ENCODE data around the gene MINAR1. TPM values are rescaled to one million over a fixed set of nuclear protein-coding genes. Genes with fewer than 3 reads are reported as not detected.

Gene MINAR1
- polyA plus RNA-seq, 1 of the 3 experiments (the other 2 are of a cell fraction) = 0.35 TPM

- TF ChIP-seq, protein P1, sequence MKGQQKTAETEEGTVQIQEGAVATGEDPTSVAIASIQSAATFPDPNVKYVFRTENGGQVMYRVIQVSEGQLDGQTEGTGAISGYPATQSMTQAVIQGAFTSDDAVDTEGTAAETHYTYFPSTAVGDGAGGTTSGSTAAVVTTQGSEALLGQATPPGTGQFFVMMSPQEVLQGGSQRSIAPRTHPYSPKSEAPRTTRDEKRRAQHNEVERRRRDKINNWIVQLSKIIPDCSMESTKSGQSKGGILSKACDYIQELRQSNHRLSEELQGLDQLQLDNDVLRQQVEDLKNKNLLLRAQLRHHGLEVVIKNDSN (IDR thresholded peaks at IDR 0.05; ENCODE audit: borderline replicate concordance, low read depth) = no peak
- no peak for TF ChIP-seq EZH2phosphoT487 (IDR thresholded peaks at IDR 0.05; ENCODE audit: borderline replicate concordance, low read depth)
Measured at GRCh38 chr15:79432345-79433275, 474 bp downstream of the MINAR1 start (continued).

DNA sequence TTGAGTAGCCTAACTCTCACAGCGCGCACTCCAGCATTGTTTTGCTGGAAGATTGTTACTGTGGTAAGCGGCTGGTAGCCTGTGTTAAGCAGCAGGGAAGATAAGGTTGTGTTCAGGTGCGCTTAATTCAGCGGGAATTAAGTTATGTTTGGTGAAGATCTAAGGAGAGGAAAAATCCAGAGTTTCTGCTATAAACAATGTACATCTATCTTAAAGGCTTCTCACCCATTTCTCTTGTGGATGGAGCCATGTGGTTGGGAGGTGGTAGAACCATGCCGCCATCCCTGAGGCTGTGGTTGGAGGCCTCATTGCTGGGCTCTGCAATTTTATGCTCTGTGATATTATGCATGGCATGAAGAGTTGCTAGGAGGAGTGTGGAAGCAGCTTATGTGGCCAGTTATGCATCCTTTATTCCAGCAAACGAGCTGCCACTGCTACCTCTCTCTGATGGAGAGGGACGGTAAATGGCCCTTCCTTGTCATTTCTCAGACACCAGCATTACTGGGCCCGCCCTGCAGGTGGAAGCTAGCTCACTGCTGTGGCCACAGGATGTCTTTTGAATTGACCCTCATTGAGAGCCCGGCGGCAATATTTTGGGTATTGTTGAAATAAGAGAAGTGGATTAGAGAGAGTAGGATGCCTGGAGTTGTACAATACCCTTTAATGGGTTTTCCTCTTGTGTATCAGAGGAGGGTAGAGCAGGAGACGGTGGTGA, 1.3 kb downstream of the MINAR1 start:
- DNase-seq = peak; percentile 35
- Histone ChIP-seq H4K20me1 (ENCODE audit: insufficient read depth) (no peaks in the 10 kb centered on the region), H3K4me3 (ENCODE audit: low read depth in 2 of 2, low read length in 1 of 2) (no peak overlapping the region), H3K27ac (ENCODE audit: low read depth in 2 of 2, low read length in 1 of 2) (no peak overlapping the region), H3K4me1 (ENCODE audit: control insufficient read depth in 1 of 2, insufficient read depth in 2 of 2, low read depth in 1 of 2, low read length in 1 of 2) (peaks cover 0 to 7% of the 10 kb centered on the region in 2 experiments; a peak in 1 of 4 replicates), H3K9me3 (no peaks in the 10 kb centered on the region), H3K4me2 (no peak overlapping the region), H3K27me3 (ENCODE audit: insufficient read depth) (0 out of 2 replicates have a peak, but pooled peaks cover 7% of the 10 kb centered on the region), H3K9me2 (no peaks in the 10 kb centered on the region), H3F3A (replicated peaks; ENCODE audit: insufficient read depth) (no peaks in the 10 kb centered on the region), H3K36me3 (replicated peaks in 1 of 2; ENCODE audit: control insufficient read depth in 1 of 2, insufficient read depth in 2 of 2, low read length in 1 of 2) (no peaks in the 10 kb centered on the region), H3K79me2 (ENCODE audit: insufficient read depth) (no peaks in the 10 kb centered on the region), H3K9ac (no peak overlapping the region), H2AFZ (ENCODE audit: low read depth) (no peak overlapping the region)
- ChIA-PET POLR2A (no interaction called here), CTCF (interaction anchor here (1.6 to 3.8 kb wide), 2 partner anchors 51 to 163 kb away, joined by 8 to 40 read pairs; no protein-coding TSS in a partner anchor)
- TF ChIP-seq FOXM1 (IDR thresholded peaks at IDR 0.05; ENCODE audit: low read depth) (no peak), MXI1 (IDR thresholded peaks at IDR 0.05; ENCODE audit: low read depth, low read length) (no peak), MEF2A (IDR thresholded peaks at IDR 0.05; ENCODE audit: borderline replicate concordance, low read depth) (no peak), GATA2 (CRISPR knock-in tag; IDR thresholded peaks at IDR 0.05) (no peak)
- TF ChIP-seq, protein P1 (IDR thresholded peaks at IDR 0.05; ENCODE audit: borderline replicate concordance, low read depth) = no peak
- WGBS (ENCODE audit: low lambda C conversion rate) = 86% methylated on average over 12 of the region's 12 CpGs

DNA sequence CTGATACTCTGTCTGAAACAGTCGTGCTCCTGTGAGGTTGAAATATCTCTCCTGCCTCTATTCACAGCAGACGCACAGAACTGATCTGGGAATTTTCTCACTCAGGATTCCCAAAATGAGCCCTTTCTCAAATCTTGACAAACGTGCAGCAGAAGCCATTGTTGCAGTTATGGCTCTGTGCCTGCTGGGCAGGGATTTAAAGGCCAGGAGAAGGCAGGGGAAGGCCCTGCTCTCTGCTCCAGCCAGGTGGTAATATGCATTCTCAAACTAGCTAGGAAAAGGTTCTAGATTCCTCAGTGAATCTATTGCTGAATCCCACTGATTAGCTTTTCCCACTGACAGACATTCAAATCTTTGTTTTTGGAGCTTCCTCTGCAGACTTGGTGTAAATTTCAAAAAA, 2.2 kb downstream of the MINAR1 start:
- Histone ChIP-seq H3K4me2 (no peak overlapping the region), H3K36me3 (replicated peaks in 1 of 2; ENCODE audit: control insufficient read depth in 1 of 2, insufficient read depth in 2 of 2, low read length in 1 of 2) (no peaks in the 10 kb centered on the region), H3K27ac (ENCODE audit: low read depth in 2 of 2, low read length in 1 of 2) (no peak overlapping the region), H3K4me1 (ENCODE audit: control insufficient read depth in 1 of 2, insufficient read depth in 2 of 2, low read depth in 1 of 2, low read length in 1 of 2) (peaks cover 0 to 7% of the 10 kb centered on the region in 2 experiments; a peak in 1 of 4 replicates), H3K27me3 (ENCODE audit: insufficient read depth) (0 out of 2 replicates have a peak, but pooled peaks cover 7% of the 10 kb centered on the region), H3K9me3 (no peaks in the 10 kb centered on the region), H3K4me3 (ENCODE audit: low read depth in 2 of 2, low read length in 1 of 2) (no peak overlapping the region), H3K9ac (no peak overlapping the region), H4K20me1 (ENCODE audit: insufficient read depth) (no peaks in the 10 kb centered on the region), H3F3A (replicated peaks; ENCODE audit: insufficient read depth) (no peaks in the 10 kb centered on the region), H3K79me2 (ENCODE audit: insufficient read depth) (no peaks in the 10 kb centered on the region), H3K9me2 (no peaks in the 10 kb centered on the region), H2AFZ (ENCODE audit: low read depth) (no peak overlapping the region)
- CTCF ChIA-PET = interaction anchor here (3.0 kb wide), 1 partner anchor 53 kb away, joined by 13 read pairs; no protein-coding TSS in a partner anchor
- POLR2A ChIA-PET = no interaction called here
- DNase-seq = no peak
- WGBS (ENCODE audit: low lambda C conversion rate) = 61% methylated on average over 3 of the region's 3 CpGs
- TF ChIP-seq JUND (IDR thresholded peaks at IDR 0.05) (no peak), NRF1 (IDR thresholded peaks at IDR 0.05; ENCODE audit: low read depth, low read length) (no peak), RCOR1 (IDR thresholded peaks at IDR 0.05; ENCODE audit: low read length) (no peak), FOSL2 (IDR thresholded peaks at IDR 0.05; ENCODE audit: borderline replicate concordance, low read depth) (no peak), TAF1 (IDR thresholded peaks at IDR 0.05; ENCODE audit: borderline replicate concordance, low read depth, low read length) (no peak), POLR2AphosphoS5 (IDR thresholded peaks at IDR 0.05; ENCODE audit: low read depth, low read length) (no peak)
- TF ChIP-seq, protein P2, sequence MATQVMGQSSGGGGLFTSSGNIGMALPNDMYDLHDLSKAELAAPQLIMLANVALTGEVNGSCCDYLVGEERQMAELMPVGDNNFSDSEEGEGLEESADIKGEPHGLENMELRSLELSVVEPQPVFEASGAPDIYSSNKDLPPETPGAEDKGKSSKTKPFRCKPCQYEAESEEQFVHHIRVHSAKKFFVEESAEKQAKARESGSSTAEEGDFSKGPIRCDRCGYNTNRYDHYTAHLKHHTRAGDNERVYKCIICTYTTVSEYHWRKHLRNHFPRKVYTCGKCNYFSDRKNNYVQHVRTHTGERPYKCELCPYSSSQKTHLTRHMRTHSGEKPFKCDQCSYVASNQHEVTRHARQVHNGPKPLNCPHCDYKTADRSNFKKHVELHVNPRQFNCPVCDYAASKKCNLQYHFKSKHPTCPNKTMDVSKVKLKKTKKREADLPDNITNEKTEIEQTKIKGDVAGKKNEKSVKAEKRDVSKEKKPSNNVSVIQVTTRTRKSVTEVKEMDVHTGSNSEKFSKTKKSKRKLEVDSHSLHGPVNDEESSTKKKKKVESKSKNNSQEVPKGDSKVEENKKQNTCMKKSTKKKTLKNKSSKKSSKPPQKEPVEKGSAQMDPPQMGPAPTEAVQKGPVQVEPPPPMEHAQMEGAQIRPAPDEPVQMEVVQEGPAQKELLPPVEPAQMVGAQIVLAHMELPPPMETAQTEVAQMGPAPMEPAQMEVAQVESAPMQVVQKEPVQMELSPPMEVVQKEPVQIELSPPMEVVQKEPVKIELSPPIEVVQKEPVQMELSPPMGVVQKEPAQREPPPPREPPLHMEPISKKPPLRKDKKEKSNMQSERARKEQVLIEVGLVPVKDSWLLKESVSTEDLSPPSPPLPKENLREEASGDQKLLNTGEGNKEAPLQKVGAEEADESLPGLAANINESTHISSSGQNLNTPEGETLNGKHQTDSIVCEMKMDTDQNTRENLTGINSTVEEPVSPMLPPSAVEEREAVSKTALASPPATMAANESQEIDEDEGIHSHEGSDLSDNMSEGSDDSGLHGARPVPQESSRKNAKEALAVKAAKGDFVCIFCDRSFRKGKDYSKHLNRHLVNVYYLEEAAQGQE (IDR thresholded peaks at IDR 0.05; ENCODE audit: low read depth, low read length) = no peak
- TF ChIP-seq, protein P3, sequence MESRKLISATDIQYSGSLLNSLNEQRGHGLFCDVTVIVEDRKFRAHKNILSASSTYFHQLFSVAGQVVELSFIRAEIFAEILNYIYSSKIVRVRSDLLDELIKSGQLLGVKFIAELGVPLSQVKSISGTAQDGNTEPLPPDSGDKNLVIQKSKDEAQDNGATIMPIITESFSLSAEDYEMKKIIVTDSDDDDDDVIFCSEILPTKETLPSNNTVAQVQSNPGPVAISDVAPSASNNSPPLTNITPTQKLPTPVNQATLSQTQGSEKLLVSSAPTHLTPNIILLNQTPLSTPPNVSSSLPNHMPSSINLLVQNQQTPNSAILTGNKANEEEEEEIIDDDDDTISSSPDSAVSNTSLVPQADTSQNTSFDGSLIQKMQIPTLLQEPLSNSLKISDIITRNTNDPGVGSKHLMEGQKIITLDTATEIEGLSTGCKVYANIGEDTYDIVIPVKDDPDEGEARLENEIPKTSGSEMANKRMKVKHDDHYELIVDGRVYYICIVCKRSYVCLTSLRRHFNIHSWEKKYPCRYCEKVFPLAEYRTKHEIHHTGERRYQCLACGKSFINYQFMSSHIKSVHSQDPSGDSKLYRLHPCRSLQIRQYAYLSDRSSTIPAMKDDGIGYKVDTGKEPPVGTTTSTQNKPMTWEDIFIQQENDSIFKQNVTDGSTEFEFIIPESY (IDR thresholded peaks at IDR 0.05; ENCODE audit: borderline replicate concordance, low read depth) = no peak
